GM18951 (cell line): Measurements from ENCODE around the gene MTCH2.
"Not testable (repeated sequence)": the region's sequence is repeated elsewhere in the genome, so short reads cannot be mapped to it uniquely, and the experiment has no call there.

Experiments used
- POLR2A ChIP-seq: IDR thresholded peaks from 4 replicates; pipeline ENCODE4 v1.6.1; 2011; ENCODE audit warnings: mild to moderate bottlenecking; ENCODE audit not compliant: insufficient read length, insufficient read depth; ENCODE audit errors: extremely low read depth
- in situ Hi-C: fragments of 300-500 bp; cut with MboI; formaldehyde crosslinking; loops from one replicate; pipeline ENCODE4 v1.12.0; 2022; ENCODE audit warnings: low sequenced_read_pairs, mixed read lengths, inconsistent platforms; ENCODE audit not compliant: unreplicated experiment

MTCH2 gene

GRCh38 chr11:47659276-47659675 lies 16.9 kb upstream of the MTCH2 start:
- in situ Hi-C loops, result no loop called here
- TF ChIP-seq POLR2A, result no peak

DNA sequence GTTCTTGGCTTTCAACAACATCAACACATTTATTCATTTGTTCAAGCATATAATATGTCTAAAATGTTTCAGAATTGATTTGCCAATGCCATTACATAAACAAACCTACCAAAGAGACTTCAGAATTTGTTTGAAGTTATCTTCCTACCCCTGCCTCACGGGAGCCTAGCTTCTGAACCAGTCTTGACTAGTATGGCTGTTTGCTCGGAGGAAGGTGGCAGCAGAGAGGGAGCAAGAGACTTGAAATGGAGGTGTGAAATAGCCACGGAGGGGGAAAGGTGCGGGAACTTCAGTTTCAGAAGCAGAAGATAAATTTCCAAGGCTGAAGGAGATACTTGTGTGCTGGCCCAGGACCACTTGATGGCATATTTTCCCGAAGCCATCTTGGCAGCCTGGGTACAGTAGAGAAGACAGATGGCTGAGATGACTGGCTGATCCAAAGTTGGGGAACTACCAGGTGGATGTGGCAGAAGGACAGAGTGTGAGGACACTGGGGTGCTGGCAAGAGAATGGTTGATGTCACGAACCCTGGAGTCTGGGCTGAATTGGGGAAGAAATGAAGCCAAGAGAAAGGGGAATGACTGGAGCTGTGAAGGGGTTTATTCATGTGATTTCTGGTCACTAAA lies 14.0 kb upstream of the MTCH2 start:
- TF ChIP-seq POLR2A, result no peak
- in situ Hi-C loops, result no loop called here

DNA sequence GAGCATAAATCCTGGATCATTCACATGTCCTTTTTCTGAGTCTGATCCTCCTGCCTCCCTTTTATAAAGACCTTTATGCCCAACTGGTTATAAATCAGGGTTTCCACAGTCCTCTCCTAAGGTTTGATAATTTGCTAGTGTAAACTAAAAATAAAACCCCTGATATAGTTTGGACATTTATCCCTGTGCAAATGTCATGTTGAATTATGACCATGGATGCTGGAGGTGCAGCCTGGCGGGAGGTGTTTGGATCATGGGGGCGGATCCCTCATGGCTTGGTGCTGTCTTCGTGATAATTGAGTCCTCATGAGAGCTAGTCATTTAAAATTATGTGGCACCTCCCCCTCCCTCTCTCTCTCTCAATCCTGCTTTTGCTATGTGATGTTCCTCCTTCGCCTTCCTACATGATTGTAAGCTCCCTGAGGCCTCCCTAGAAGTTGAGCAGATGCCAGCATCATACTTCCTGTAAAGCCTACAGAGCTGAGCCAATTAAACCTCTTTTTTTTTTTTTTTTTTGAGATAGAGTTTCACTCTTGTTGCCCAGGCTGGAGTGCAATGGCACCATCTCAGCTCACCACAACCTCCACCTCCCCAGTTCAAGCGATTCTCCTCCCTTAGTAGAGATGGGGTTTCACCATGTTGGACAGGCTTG lies 9.6 kb upstream of the MTCH2 start:
- no peak for TF ChIP-seq POLR2A
- in situ Hi-C loops, result no loop called here

DNA sequence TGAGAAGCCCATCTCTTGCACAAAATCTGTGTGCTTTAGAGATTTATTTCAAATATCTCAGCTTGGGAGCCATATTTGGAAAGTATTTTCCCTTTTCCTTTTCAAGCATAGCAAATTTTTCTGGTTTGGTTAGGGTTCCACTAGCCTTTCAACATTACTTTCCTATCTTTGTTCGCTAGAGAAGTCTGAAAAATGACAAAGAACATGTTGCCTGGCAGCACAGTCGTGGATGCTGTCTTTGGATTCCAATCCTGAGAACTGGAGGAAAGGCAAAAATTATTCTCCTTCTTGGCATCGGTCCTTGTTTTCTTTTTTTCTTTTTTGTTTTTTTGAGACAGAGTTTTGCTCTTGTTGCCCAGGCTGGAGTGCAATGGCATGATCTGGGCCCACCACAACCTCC lies 6.9 kb upstream of the MTCH2 start:
- in situ Hi-C loops, result no loop called here
- no peak for TF ChIP-seq POLR2A

DNA sequence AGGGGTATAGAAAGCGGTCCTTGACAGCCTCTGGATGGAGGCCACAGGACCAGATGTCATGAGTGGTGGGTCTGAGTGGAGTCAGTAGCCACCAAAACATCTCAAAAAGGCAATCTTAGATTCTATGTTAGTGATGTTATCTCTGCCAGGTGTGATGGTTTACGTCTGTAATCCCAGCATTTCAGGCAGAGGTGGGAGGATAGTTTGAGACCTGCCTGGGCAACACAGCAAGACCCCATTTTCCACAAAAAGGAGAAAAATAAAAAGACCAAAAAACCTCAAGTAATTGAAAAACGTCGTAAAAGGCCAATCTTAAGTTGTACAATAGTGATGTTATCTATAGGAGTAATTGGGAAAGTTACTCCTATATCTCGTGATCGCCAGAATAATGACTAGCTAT lies 3.7 kb upstream of the MTCH2 start:
- in situ Hi-C loops, result no loop called here

DNA sequence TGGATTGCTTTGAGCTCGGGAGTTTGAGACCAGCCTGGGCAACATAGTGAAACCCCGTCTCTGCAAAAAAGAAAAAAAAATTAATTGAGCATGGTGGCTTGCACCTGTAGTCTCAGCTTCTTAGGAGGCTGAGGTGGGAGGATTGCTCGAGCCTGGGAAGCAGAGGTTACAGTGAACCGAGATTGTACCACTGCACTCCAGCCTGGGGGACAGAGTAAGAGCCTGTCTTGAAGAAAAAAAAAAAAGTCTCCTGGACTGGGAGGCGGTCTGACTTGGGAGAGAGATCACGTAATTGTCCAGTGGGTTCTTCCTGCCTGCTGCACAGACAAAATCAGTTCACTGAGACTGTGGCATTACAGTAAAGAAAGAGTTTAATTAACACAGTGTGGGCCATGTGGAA lies 3.1 kb upstream of the MTCH2 start:
- in situ Hi-C loops, result no loop called here

More for the DNA sequence above, 3.7 kb upstream of the MTCH2 start:
- no peak for TF ChIP-seq POLR2A

DNA sequence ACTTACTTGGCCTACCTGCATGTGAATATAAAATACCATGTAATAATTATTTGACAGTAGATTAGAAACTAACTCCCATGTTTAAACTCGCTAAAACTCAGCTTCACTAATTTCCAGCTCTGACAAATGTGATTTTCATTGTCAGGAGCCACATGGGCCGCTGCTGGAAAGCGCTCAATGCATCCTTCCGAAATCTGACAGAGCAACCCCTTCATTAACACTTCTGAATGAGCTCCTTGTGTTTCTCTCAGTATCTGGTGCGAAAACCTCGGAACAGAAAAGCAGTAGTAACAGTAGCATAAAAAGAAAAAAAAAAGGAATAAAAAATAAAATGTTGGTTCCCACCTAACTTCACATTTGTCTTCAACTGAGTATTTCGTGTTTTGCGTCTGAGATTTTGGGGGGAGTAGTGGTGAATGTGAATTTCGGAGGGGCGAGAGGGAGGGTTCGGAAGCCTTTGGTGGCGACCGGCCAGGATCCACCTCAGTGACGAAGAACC lies 710 bp downstream of the MTCH2 start:
- in situ Hi-C loops, result no loop called here
- no peak for TF ChIP-seq POLR2A

More for the DNA sequence above, 3.1 kb upstream of the MTCH2 start:
- TF ChIP-seq POLR2A, result no peak

DNA sequence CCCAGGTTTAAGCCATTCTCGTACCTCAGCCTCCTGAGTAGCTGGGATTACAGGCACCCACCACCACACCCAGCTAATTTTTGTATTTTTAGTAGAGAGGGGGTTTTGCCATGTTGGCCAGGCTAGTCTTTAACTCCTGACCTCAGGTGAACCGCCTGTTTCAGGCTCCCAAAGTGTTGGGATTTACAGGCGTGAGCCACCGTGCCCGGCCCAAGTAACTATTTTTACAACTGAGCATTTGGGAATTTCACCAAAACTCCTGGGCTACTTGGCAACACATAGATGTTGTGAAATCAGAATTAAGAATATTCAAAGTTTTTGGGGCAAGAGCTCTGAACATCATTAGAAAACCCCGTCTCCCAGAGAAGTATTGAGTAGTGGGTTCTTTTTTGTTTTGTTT lies 1.9 kb downstream of the MTCH2 start:
- in situ Hi-C loops, result not testable (repeated sequence)

DNA sequence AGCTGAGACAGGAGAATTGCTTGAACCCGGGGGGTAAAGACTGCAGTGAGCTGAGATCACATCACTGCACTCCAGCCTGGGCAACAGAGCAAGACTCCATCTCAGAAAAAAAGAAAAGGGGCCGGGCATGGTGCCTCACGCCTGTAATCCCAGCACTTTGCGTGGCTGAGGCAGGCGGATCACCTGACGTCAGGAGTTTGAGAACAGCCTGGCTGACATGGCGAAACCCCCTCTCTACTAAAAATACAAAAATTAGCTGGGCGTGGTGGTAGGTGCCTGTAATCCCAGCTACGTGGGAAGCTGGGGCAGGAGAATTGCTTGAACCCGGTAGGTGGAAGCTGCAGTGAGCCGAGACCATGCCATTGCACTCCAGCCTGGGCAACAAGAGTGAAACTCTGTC lies 6.0 kb downstream of the MTCH2 start:
- in situ Hi-C loops, result not testable (repeated sequence)

- TF ChIP-seq POLR2A, result no peak
- in situ Hi-C loops, result no loop called here
These were observed 10.9 kb downstream of the MTCH2 start for GRCh38 chr11:47631473-47631872.

DNA sequence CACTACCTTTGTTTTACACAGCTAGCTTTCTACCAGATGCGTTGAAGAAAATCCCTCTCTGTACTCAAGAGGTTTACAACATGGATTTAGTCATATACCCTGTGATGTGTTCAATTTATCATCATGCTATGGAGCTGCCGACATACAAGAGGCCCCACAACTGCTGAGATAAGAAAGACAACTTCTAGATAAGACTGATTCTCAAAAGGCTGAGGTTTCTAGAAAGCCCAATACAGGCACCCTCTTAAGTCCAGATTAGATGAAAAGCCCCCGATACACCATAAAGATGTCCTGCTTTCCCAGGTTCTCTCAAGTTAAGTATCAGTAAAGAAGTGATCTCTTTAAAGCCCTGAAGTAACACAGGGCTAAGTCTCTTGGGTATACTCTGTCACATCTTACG lies 14.3 kb downstream of the MTCH2 start:
- in situ Hi-C loops, result no loop called here
- TF ChIP-seq POLR2A, result no peak

DNA sequence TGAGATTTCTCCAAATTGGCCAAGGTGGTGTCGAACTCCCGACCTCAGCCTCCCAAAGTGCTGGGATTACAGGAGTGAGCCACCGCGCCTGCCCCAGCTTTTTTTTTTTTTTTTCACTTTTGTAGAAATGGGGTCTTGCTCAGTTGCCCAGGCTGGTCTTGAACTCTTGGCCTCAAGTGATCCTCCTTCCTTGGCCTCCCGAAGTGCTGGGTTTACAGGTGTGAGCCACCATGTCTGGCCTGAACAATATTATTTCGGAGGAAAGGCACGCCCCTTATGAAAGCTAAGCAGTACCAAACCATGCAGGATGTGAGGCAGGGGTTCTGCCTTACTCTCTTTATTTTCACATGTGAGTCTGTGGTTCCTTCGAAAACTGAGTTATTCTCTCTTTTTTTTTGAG lies 16.1 kb downstream of the MTCH2 start:
- no peak for TF ChIP-seq POLR2A
- in situ Hi-C loops, result no loop called here

GRCh38 chr11:47620836-47621378 lies 21.5 kb downstream of the MTCH2 start:
- TF ChIP-seq POLR2A, result no peak
- in situ Hi-C loops, result no loop called here

GRCh38 chr11:47617417-47617809 lies 24.9 kb downstream of the MTCH2 start:
- TF ChIP-seq POLR2A, result no peak
- in situ Hi-C loops, result no loop called here
